GM21576 (cell line): ENCODE data around the gene SH3PXD2B.
"Not testable (repeated sequence)": the region's sequence is repeated elsewhere in the genome, so short reads cannot be mapped to it uniquely, and the experiment has no call there.

Experiments used
- ATAC-seq: cut with Tn5 transposase; IDR thresholded peaks from one replicate; pipeline ENCODE4 v1.9.1; 2021; ENCODE audit warnings: mild to moderate bottlenecking, moderate library complexity; ENCODE audit not compliant: unreplicated experiment

SH3PXD2B gene

GRCh38 chr5:172373680-172374079 lies 80.6 kb downstream of the SH3PXD2B start:
- ATAC-seq = no peak

- no peak for ATAC-seq
These were observed 82.6 kb downstream of the SH3PXD2B start for GRCh38 chr5:172371684-172372083.

DNA sequence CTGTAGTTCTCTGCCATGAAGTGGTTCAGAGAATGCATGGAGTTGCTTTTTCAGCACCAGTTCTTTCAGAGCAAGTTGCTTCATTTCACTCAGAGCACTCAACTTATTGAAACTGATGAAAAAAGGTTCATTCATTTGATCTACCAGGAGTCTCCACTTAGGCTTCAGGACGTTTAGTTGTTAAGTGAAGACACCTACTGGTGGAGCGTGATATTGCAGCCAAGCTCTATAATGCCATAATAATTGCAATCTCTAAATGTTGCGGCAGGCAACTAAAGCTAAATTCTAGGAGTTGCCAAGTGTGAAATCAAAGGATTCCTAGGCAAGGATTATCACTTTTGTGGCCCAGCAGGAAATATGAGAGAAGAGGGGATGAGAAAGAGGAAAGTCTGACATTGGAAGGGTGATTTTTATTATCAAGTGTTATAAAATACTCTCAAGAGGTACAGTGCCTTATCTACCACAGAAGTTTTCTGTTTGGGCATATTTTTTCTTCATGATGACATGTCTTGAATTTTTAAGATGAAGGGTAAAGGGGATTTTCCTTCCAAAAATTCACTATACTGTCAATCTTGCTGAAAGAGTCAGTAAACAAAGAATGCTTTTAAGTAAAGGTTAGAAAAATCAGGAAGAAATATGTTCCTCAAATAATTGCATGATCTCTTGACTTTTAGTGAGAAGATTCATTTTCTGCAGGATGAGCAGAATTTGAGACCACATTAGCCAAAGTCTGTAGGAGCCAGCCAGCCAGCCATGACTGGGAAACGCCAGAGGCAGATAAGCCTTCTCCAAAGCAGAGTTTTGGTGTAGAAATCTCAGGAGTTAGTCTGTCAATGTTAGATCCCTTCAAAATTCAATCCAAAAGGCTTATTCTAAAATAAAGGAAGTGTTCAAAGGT lies 83.4 kb downstream of the SH3PXD2B start:
- ATAC-seq = no peak

- no peak for ATAC-seq
These were observed 84.1 kb downstream of the SH3PXD2B start for GRCh38 chr5:172370237-172370640.

- ATAC-seq = not testable (repeated sequence)
These were observed 85.6 kb downstream of the SH3PXD2B start for GRCh38 chr5:172368699-172369098.

- ATAC-seq = no peak
These were observed 88.2 kb downstream of the SH3PXD2B start for GRCh38 chr5:172365948-172366608.

DNA sequence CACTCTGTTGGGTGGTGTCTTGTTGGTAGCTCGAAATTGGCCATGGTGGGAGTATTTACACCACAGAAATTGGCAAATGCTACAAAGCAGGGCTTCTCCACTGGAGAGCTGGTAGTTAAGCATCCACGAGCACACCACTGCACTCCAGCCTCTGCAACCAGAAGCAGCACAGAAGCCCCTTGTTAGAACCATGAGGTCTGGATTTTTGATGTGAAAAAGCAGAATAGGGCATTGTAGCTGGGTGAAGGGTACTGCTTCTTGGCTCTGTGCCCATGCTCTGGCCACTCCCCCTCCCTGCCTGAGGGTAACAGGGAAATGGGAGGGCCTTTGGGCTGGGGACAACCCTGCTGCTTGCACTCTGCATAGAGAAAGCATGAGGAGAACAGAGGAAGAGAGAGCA lies 89.6 kb downstream of the SH3PXD2B start:
- no peak for ATAC-seq

DNA sequence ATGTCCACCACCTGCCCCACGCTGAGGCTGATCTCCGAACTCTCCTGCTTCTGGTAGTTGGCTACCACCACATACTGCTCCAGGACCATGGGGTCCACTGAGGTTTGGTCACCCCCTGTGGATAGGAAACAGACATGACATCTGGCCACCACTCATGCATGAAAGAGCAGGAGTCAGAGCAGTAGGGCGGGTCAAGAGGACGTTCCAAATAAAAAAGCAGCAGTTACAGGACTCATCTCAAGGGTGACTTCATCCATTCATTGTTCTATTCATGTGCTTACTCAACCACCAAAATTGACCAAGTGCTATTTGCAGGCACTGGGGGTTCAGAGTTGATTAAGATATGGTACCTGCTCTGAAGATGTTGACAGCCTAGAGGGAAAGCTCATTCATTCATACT lies 91.6 kb downstream of the SH3PXD2B start:
- ATAC-seq = no peak

DNA sequence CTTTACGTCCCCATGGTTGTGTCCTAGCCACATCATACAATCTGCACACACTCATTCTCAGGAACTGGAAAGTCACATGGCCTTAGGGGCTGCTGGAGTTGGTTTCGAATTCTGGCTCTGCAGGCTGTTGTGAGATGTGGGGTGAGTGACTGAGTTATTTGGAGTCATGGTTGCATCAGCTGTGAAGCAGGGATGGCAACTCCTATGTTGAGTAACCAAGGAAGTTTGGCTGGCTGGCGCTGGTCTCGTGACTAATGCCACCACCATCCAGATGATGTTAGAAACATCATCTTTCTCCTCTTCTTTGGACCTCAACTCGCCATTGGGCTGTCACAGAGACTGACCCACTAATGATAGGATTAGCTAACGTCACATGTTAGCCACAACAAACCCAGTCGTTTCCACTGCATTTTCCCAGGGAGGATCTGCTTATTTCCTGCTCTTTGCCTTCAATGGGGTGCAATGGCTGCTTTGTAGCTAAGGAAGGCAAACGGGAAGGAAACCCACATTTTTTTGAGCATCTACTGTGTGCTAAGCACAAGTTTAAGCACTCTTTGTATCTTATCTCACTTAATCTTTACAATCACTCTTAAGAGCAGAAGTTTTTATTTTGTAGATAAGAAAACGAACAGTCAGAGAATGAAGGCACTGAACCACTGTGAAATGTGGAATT lies 92.6 kb downstream of the SH3PXD2B start:
- no peak for ATAC-seq

DNA sequence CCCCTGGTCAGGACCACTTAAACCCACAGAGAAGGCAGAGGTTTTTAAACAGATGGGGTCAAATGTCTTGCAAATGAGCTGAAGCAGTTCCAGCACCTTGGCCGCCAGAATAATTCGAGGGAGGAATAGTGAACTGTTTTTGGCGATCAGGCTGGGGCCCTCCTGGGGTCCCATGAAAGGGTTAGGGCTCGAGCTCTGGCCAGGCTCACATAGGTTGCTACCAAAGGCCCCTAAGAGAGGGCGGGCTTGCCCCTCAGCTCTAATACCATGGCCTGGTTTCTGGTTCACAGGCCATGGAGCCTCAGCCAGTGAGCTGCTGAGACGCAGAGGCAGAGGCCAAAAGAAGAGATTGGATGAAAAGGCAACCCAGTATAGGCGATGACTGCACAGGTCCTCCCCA lies 96.0 kb downstream of the SH3PXD2B start:
- ATAC-seq = no peak

DNA sequence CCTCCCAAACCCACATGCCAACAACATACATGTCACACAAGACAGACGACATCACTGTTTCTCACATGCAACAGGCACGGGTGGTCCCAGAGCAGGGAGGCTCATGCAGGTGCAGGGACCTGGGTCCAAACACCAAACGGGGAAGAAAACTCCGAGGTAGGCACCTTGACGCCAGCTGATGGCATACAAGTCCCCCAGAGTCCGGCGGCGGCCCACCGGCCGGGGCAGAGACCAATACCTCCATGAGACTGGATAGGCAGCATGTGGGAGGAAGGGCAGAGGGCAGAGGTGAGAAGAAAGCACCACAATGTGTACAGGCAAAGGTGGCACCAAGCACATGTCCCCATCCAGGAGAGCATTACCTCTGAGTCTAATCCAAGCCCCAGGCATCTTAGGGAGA lies 97.8 kb downstream of the SH3PXD2B start:
- no peak for ATAC-seq

DNA sequence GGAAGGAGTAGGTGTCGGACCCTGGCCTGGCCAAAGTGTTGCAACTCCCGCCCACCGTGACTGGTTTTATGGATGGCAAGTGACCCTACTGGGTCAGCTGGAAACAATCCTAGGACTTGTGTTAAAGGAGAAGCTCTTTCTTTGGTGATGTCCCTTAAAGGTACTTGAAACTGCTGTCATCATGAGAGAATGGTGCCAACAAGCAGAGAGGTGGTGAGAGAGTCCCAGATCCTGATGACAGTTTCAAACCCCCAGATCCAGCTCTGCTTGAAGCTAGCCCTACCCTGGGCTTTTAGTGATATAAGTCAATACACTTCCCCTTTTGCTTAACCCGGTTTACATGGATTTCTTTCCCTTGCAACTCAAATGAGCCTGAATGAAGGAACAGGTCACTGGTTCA lies 98.3 kb downstream of the SH3PXD2B start:
- ATAC-seq = no peak

DNA sequence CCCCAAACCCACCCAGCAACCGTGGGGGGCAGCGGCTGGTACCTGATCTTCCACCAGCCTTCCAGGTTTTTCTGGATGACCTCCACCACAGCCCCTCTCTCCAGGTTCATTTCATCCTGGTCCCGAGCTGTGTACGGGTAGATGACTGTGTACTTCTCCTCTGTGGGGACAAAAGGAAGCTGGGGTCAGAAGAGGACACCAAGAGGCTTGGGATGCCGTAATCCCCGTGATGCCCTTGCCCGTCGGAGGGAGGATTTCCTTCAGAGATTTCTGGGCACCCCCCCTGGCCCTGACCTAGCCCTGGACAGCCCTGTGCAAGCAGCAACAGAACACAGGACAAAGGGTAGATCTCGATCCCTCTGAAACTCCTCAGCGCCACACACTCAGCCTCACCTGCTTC lies 100.5 kb downstream of the SH3PXD2B start:
- ATAC-seq = no peak

GRCh38 chr5:172353271-172353812 lies 101.0 kb downstream of the SH3PXD2B start:
- no peak for ATAC-seq

- not testable (repeated sequence) for ATAC-seq
These were observed 101.8 kb downstream of the SH3PXD2B start for GRCh38 chr5:172352526-172352925.

GRCh38 chr5:172351240-172351778 lies 103.0 kb downstream of the SH3PXD2B start:
- ATAC-seq = no peak

- no peak for ATAC-seq
These were observed 103.8 kb downstream of the SH3PXD2B start for GRCh38 chr5:172350212-172351181.

DNA sequence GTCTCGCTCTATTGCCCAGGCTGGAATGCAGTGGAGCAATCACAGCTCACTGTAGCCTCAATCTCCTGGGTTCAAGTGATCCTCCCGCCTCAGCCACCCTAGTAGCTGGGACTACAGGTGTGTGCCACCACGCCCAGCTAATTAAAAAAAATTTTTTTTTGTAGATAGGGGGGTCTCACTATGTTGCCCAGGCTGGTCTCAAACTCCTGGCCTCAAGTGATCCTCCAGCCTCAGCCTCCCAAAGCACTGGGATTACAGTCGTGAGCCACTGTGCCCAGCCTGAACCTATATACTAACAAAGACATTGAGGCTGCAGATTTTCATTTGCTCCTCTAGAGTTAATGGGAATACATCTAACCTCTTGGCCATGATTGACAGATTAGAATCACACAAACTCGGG lies 105.6 kb downstream of the SH3PXD2B start:
- not testable (repeated sequence) for ATAC-seq

DNA sequence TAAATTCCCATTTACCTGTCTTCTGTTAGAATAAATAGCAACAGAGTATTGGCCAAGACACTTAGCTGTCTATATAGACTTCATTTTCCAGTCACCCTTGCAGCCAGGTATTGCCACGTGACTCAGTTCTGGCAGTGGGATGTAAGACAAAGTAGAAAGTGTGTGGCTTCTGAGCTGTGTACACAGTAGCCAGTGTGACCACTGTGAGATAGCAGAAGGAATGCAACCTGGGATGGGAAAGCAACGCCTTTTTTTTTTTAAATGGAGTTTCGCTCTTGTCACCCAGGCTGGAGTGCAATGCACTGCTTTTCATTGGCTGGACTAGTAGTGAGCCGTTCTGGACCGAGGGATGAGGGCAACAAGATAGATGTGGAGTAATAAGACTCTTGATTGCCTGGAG lies 106.2 kb downstream of the SH3PXD2B start:
- ATAC-seq = no peak

GRCh38 chr5:172347496-172348052 lies 106.8 kb downstream of the SH3PXD2B start:
- no peak for ATAC-seq
